ENCODE measurements around the gene IMMT. TPM values are rescaled to one million over a fixed set of nuclear protein-coding genes. Genes with fewer than 3 reads are reported as not detected.

The IMMT gene
- total and polyA plus RNA-seq, 9 of the 15 experiments (the other 6 are each of a cell fraction or from before 2014, with no cell fraction given), result 119 to 294 (median 140) TPM

GRCh38 chr2:86201671-86202335 is 6.5 kb upstream of the IMMT start (continued):
- TF ChIP-seq ZBTB9 (CRISPR knock-in tag; IDR thresholded peaks at IDR 0.05), result 0 out of 2 replicates have a peak, but pooled peaks have one; percentile 23
- TF ChIP-seq CCAR2 (IDR thresholded peaks at IDR 0.05; ENCODE audit: low read depth, low read length), result no peak
- TF ChIP-seq, protein P1, sequence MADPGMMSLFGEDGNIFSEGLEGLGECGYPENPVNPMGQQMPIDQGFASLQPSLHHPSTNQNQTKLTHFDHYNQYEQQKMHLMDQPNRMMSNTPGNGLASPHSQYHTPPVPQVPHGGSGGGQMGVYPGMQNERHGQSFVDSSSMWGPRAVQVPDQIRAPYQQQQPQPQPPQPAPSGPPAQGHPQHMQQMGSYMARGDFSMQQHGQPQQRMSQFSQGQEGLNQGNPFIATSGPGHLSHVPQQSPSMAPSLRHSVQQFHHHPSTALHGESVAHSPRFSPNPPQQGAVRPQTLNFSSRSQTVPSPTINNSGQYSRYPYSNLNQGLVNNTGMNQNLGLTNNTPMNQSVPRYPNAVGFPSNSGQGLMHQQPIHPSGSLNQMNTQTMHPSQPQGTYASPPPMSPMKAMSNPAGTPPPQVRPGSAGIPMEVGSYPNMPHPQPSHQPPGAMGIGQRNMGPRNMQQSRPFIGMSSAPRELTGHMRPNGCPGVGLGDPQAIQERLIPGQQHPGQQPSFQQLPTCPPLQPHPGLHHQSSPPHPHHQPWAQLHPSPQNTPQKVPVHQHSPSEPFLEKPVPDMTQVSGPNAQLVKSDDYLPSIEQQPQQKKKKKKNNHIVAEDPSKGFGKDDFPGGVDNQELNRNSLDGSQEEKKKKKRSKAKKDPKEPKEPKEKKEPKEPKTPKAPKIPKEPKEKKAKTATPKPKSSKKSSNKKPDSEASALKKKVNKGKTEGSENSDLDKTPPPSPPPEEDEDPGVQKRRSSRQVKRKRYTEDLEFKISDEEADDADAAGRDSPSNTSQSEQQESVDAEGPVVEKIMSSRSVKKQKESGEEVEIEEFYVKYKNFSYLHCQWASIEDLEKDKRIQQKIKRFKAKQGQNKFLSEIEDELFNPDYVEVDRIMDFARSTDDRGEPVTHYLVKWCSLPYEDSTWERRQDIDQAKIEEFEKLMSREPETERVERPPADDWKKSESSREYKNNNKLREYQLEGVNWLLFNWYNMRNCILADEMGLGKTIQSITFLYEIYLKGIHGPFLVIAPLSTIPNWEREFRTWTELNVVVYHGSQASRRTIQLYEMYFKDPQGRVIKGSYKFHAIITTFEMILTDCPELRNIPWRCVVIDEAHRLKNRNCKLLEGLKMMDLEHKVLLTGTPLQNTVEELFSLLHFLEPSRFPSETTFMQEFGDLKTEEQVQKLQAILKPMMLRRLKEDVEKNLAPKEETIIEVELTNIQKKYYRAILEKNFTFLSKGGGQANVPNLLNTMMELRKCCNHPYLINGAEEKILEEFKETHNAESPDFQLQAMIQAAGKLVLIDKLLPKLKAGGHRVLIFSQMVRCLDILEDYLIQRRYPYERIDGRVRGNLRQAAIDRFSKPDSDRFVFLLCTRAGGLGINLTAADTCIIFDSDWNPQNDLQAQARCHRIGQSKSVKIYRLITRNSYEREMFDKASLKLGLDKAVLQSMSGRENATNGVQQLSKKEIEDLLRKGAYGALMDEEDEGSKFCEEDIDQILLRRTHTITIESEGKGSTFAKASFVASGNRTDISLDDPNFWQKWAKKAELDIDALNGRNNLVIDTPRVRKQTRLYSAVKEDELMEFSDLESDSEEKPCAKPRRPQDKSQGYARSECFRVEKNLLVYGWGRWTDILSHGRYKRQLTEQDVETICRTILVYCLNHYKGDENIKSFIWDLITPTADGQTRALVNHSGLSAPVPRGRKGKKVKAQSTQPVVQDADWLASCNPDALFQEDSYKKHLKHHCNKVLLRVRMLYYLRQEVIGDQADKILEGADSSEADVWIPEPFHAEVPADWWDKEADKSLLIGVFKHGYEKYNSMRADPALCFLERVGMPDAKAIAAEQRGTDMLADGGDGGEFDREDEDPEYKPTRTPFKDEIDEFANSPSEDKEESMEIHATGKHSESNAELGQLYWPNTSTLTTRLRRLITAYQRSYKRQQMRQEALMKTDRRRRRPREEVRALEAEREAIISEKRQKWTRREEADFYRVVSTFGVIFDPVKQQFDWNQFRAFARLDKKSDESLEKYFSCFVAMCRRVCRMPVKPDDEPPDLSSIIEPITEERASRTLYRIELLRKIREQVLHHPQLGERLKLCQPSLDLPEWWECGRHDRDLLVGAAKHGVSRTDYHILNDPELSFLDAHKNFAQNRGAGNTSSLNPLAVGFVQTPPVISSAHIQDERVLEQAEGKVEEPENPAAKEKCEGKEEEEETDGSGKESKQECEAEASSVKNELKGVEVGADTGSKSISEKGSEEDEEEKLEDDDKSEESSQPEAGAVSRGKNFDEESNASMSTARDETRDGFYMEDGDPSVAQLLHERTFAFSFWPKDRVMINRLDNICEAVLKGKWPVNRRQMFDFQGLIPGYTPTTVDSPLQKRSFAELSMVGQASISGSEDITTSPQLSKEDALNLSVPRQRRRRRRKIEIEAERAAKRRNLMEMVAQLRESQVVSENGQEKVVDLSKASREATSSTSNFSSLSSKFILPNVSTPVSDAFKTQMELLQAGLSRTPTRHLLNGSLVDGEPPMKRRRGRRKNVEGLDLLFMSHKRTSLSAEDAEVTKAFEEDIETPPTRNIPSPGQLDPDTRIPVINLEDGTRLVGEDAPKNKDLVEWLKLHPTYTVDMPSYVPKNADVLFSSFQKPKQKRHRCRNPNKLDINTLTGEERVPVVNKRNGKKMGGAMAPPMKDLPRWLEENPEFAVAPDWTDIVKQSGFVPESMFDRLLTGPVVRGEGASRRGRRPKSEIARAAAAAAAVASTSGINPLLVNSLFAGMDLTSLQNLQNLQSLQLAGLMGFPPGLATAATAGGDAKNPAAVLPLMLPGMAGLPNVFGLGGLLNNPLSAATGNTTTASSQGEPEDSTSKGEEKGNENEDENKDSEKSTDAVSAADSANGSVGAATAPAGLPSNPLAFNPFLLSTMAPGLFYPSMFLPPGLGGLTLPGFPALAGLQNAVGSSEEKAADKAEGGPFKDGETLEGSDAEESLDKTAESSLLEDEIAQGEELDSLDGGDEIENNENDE (IDR thresholded peaks at IDR 0.05; ENCODE audit: low read depth, low read length), result no peak
- 0 out of 2 replicates have a peak, but pooled peaks have one; percentile 35 for TF ChIP-seq NFRKB (IDR thresholded peaks at IDR 0.05; ENCODE audit: low read depth)
- TF ChIP-seq, protein P2, sequence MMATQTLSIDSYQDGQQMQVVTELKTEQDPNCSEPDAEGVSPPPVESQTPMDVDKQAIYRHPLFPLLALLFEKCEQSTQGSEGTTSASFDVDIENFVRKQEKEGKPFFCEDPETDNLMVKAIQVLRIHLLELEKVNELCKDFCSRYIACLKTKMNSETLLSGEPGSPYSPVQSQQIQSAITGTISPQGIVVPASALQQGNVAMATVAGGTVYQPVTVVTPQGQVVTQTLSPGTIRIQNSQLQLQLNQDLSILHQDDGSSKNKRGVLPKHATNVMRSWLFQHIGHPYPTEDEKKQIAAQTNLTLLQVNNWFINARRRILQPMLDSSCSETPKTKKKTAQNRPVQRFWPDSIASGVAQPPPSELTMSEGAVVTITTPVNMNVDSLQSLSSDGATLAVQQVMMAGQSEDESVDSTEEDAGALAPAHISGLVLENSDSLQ (IDR thresholded peaks at IDR 0.05), result peak; percentile 35
- TF ChIP-seq TAF7 (tag; IDR thresholded peaks at IDR 0.05), result no peak
- TF ChIP-seq, protein P3, sequence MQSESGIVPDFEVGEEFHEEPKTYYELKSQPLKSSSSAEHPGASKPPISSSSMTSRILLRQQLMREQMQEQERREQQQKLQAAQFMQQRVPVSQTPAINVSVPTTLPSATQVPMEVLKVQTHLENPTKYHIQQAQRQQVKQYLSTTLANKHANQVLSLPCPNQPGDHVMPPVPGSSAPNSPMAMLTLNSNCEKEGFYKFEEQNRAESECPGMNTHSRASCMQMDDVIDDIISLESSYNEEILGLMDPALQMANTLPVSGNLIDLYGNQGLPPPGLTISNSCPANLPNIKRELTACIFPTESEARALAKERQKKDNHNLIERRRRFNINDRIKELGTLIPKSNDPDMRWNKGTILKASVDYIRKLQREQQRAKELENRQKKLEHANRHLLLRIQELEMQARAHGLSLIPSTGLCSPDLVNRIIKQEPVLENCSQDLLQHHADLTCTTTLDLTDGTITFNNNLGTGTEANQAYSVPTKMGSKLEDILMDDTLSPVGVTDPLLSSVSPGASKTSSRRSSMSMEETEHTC (IDR thresholded peaks at IDR 0.05), result peak; percentile 48; the same call in 1 of the 2 replicates
- 0 out of 2 replicates have a peak, but pooled peaks have one; percentile 24 for TF ChIP-seq FOXM1 (IDR thresholded peaks at IDR 0.05; ENCODE audit: low read depth)
- TF ChIP-seq FOXM1 (CRISPR knock-in tag; IDR thresholded peaks at IDR 0.05; ENCODE audit: low read depth), result no peak
- TF ChIP-seq HDAC1 (IDR thresholded peaks at IDR 0.05), result peak in 1 of 2 experiments; percentile 52; a peak in 1 of 4 replicates
- peak; percentile 71; the same call in 1 of the 2 replicates for TF ChIP-seq ZNF384 (IDR thresholded peaks at IDR 0.05; ENCODE audit: low read depth, low read length)
- peak; percentile 23 for TF ChIP-seq TAF1 (IDR thresholded peaks at IDR 0.05; ENCODE audit: control insufficient read depth, extremely low read depth, insufficient read depth, low read length, severe bottlenecking)

Data from K562 (cell line).